Hippocampal formation (tissue), 2 donors: ENCODE results near the gene PTK7.
A peak's percentile ranks its signal among the peaks of the same experiment; 100 is the strongest.
"Not testable (repeated sequence)": the region's sequence is repeated elsewhere in the genome, so short reads cannot be mapped to it uniquely, and the experiment has no call there.

ENCODE experiments used
- DNase-seq, 2 donors: peaks; one replicate each; lab custom pipeline; 2025; lab: John Stamatoyannopoulos, UW

Gene PTK7

DNA sequence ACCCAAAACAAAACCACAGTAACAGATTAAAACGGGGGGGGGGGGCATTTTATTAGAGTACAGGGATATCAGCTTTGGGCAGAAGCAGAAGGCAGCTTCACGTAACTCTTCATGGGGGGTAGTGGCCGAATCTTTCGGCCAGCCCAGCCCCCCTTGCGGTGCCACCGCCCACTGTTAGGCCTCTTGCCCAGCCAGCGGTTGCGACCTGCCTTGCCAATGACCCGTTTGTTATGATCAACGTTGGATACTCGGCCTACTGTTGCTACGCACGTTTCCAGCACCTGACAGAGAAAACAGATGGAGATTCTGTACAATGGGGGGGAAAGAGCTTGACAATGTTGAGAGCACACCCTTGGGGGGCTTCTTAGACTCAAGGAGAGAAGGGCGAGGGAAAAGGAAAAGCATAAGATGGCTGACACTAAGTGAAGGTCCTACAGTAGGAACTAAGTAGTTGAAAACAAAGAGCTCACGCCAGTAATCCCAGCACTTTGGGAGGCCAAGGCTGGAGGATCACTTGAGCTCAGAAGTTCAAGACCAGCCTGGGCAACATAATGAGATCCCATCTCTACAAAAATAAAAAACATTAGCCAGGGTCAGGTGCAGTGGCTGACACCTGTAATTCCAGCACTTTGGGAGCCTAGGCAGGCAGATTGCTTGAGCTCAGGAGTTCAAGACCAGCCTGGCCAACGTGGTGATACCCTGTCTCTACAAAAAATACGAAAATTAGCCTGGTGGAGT lies 21.7 kb upstream of the PTK7 start:
- no peak for DNase-seq

DNA sequence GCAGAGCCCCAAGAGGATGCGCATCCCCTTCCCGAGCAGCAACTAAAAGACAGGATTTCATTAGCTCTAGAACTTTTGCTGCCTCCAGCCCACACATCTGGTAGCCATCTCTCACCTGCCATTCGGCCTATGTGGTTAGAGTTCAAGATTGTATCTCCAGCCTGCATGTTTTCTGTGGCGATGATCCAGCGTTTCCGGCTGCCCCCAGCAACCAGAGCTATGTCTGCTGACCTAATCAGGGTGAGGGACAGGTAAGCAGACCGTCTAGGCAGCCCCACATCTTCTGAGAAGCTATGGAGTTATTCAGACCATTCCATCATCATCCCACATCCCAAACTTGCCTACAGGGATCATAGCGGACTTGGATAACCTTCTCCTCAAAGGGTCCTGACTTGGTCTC lies 20.1 kb upstream of the PTK7 start:
- no peak for DNase-seq

DNA sequence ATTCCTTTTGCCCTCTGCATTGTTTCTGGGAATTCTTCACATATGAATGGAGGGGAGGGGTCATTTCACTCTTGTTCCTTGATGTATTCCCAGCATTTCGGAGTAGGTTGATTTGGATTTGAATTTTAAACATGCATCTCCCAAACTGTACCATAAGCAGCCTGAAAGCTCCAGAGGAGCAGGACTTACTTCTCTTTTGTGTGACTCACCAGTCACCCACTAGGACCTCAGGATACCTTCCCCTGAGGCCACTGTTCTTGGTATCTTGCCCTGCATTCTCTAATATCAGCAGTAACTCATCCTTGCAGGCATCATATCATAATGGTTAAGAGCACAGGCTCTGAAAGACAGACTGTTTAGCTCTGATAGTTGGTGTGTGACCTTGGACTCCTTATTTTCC lies 17.6 kb upstream of the PTK7 start:
- no peak for DNase-seq

DNA sequence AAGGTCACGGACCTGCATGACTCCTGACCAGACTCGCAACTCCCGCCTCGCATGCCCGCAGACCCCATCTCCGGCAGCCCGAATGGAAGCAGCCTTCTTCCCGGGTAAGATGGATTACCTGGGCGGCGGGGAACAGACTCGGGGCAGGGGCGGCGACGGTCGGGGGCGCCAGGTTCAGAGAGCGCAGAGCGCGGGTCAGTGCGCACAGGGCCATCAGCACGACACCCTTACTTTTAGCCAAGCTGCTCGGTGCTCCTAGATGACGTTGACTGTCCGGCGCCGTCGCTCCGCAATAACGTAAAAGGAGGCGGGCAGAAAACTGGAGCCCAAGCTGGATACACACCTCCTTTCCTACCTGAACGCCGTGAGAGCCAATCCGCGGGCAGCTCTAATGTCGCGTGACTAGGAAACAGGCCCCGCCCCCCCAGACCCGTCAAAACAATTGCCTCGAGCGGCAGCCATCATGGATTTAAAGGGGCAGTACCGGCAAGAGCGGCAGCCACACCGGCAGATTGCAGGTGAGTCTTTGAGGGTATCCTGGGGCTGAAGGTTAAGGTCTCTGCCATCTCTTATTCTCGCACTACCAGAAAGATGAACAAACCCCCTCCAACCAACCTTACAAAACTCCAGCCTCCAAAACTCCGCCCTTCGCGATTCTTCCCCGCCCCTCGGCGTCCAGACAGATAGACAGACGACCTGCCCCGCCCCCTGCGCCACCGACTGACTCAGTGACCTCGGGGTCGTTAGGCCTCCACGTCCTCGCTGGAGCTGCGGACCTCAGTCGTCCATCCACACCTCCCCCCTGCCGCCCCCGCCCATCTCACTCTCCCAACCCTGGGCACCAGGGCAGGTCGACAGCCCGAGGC lies 16.7 kb upstream of the PTK7 start, which contains the start of the genes KLC4 and MRPL2:
KLC4 (plus strand) TSS at position 464 of the 866 bp plus-strand sequence. CDS start 1,705 bp downstream, outside the sequence.
MRPL2 (minus strand) TSS at position 267 of the 866 bp plus-strand sequence; CDS start at position 214, 53 bp downstream.
- peak; percentile 96 to 99 for DNase-seq

DNA sequence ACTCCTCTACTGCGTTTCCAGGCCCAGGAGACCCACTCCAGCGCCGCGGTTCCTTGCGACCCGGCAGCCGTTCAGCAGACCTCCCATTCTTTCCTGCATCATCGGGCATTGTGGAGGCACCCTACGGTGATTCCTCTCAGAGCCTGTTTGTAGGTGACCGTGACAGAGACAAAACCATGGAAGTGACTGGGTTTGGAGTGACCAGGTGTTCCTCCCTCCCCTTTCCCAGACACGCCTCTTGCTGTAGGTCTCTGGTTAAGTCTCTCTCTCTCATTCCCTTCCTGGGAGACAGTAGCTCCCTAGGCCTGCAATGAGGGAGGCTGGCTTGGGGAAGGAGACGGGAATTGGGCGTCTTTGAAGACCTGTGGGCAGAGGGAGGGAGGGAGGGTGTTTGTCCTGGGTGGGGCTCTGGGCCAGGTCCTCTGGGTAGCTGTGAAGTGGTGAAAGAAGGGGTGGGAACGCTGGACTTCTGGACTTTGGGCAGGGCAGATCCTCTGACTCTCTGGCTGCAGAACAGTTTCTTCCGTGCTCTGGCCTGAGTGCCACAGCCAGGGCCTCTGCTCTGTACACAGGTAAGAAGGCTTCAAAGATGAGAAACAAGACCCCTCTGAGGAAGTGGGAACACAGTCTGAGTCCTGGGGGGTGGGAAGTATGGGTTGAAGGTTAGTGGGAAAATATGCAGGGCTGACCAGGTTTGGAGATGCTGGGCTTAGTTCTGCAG lies 15.9 kb upstream of the PTK7 start:
- DNase-seq = no peak

DNA sequence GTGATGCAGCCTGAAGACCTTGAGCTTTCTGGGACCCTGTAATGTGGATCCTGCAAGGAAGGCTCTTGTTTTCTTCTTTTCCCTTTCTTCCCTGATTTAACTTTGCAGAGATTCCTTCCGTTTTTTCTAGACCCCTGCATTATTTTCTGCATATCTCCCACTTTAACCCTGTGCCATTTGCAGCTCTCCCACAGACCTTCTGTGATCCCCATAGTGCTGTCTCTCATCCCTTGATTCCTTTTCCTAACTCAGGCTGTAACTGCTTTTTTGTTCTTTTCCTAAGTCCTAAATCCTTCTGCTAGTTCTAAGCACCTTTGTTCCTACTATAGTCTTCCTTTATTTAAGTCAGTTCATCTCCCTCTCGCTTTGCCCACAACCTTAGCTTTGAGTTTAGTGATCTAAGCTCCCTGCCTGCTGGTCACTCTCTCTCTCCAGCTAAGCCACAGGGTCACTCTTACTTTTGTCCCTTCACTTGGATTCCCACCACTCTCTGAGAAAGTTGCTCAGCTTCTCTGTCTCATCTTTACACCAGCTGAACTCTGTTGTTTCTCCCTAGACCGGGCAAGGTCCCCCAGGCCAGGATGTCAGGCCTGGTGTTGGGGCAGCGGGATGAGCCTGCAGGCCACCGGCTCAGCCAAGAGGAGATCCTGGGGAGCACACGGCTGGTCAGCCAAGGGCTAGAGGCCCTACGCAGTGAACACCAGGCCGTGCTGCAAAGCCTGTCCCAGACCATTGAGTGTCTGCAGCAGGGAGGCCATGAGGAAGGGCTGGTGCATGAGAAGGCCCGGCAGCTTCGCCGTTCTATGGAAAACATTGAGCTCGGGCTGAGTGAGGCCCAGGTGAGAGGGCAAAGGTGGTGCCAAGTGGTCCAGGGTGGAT lies 15.1 kb upstream of the PTK7 start:
- DNase-seq = no peak

DNA sequence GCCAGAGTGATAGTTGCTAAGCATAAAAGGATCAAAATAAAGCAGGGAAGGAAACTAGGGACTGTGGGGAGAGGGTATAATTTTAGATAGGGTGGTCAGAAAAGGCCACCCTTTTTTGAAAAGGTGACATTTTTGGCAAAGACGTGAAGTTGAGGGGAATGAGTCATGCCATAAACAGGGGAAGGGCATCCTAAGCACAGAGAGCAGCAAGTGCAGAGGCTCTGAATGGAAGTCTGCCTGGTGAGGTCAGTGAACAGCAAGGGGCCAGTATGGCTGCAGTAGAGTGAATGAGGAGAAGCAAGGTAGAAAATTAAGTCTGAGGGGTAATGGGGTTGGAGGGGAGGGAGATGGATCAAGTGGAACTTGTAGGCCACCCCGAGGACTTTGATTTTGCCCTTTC lies 14.3 kb upstream of the PTK7 start:
- DNase-seq = no peak

DNA sequence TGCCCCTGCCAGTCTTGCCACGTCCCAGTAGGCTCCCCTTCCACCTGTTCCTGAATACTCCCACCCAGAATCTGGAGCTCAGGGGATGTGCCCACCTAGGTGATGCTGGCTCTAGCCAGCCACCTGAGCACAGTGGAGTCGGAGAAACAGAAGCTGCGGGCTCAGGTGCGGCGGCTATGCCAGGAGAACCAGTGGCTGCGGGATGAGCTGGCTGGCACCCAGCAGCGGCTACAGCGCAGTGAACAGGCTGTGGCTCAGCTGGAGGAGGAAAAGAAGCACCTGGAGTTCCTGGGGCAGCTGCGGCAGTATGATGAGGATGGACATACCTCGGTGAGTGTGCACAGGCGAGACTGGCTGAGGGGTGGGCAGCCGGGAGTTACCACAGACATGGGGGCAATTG lies 13.3 kb upstream of the PTK7 start:
- no peak for DNase-seq

DNA sequence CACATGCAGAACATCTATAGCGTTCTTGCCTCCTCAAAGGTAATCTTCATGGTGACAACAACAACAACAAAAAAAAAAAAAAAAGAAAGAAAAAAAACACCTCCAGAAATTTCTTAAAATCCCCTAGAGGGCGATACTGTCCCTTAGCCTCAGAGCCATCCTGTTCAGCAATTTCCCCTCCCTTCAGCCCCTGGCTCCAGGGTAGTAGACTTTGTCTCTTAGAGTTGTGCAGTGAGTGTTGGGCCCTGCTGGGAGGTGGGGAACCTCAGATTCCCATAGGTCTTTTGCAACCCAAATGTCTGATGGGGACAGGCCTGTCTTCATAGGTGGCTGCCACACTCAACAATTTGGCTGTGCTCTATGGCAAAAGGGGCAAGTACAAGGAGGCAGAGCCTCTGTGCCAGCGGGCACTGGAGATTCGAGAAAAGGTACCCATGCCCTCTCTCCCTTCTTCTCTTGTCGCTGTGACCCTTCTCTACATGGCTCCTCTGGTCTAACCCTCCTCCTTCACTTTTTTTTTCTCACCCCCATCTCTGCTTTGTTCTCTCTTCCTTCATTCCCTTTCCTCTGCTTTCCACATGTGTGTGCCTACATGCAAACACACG lies 6.0 kb upstream of the PTK7 start:
- no peak for DNase-seq

DNA sequence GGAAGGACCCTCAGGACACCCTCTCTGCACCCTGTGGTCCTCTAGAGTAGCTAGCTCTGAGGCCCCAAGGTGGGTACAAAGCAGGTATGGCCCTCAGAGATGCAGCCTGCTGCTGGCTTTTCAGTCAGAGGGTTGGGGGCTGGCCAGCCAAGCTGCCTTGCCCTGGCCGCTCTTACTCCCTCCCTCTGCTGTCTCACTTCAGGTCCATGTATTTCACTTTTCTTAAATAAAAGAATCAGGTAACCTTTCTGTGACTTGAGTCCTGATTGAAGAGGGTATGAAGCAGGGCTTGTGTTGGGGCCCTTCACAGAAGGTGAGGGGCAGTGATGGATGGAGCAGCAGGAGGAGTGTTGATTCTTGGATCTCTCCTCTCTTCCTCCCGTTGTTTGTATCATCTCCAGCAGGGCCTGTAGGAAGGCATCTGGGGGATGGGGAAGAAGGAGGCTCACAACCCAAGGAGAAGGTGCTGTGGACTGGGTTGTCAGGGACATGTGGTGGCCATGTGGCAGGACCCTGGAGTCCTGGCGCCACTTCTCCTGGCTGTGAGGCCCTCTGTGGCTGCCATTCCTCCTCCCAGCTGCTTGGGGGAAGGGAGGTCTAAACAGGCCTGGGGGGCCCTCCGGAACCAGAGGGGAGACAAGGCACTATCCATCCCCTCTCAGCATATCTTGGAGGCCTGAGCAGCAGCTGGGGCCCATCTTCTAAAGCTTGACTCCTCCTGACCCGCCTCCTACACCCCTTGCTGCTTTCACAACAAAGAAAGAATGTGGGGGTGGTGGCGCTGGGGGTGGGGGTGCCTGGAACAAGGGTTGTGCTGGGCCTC lies 1.1 kb upstream of the PTK7 start:
- DNase-seq = no peak

DNA sequence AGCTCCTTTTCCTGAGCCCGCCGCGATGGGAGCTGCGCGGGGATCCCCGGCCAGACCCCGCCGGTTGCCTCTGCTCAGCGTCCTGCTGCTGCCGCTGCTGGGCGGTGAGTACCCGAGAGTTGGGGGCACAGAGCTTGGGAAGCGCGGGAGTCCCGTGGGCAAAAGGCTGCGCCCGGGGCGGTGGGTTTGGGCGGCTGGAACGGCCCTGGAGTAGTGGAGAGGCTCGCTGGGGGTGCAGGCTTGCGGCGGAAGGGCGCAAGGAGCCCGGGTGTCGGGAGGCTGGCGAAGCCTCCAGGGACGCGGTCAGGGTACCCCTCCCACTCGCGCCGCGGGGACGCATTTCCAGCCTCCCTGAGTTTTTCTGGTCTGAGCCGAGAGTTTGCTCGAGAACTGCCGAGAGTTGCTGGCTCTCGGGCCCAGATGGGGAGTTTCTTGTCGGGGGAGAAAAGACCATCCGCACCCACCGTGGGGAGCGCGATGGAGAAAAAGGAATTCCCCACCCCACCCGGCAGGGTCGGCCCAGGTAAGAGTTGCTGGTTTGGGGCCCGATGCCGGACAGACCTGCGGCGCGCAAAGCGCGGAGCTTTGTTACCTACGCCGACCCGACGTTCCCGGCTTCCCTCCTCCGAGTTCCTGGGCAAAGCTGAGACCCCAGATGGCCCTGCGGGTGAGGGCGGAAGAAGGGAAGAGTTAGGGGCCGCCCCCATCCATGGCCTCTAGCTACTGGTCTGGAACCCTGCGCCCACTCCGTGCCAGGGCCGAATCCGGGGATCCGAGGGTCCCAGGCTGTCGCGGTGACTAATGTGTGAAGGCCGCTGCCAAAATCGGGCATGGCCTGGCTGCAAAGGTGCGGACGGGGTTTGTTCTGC lies 584 bp downstream of the PTK7 start:
- DNase-seq = no peak

DNA sequence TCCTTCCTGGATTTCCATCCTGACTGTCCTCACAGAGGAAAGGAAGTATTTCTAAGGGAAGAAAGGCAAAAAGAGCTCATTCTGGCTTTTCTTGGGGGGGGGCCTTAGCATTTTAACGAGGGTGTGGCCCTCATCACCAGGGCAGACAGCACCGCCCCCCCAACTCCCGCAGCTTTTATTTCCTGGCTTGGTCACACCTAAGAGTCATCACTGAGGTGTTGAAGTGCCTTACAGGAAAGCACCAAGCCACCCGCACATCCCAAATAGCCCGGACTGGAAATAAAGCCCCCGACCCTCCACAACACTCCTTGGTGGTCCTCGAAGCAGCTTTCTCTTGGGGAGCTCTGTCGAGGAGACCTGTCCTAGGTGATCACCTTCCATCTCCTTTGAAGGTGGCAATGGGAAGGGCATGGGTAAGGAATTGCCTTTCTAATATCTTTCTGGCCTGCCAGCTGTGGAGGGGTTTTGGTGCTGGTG lies 1.3 kb downstream of the PTK7 start:
- DNase-seq = no peak

DNA sequence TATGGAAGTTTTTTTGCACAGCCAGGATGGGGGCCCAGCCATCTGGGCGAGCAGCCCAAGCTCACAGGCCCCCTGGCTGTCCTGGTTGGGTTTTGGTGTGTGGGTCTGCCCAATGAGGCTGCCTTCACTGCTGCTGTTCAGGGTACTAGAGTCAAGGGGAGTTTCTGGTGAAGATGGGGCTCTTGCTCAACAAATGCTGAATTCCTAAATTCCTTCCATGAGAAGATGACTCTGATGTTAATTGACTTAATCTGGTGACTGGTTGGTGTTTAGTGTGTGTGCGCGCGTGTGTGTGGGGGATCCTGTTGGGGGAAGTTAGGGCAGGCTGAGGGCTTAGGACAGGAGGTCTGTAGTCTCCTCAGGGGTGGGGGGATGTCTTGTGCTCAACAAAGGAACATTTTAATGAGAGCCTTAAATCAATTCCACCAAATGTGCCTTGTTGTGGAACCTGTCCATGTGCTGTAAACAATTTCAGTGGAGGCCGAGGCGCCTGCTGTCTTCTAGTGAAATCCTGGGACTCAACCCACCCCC lies 1.9 kb downstream of the PTK7 start:
- DNase-seq = no peak

DNA sequence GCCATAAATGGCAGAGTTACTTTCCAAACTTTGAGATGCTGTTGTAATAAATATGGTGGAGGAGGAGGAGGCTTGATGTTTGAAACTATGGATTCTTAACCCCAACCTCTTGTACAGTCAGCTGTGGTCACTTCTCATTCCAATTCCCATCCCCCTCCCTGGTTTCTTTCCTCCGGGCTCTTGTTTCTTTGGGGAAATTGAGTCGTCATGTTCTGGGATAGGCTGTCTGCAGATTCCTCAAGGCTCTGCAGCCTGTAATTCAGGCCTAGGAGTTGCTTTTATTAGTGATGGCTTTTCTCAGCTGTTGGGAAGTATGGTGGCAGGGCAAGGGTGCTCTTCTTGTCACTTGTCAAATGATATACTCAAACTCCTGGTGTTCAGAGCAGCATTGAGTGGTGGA lies 2.6 kb downstream of the PTK7 start:
- no peak for DNase-seq

DNA sequence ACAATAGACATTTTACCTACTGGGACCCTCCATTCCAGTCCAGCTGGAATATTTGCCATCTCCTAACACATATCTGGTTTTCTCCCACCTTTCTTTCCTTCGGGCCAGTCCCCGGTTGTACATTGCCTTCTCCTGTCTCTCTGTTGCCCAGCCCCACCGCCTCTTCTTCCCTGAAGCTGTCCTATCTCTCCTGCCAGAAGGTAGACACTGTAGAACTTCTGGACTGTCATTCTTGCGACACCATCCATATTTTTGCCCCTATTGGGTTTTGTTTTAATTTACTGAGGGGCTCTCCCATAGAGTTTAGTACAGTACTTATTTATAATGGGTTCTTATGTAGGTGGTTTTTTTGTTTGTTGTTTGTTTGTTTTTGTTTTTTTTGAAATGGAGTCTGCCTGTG lies 4.9 kb downstream of the PTK7 start:
- DNase-seq = no peak

DNA sequence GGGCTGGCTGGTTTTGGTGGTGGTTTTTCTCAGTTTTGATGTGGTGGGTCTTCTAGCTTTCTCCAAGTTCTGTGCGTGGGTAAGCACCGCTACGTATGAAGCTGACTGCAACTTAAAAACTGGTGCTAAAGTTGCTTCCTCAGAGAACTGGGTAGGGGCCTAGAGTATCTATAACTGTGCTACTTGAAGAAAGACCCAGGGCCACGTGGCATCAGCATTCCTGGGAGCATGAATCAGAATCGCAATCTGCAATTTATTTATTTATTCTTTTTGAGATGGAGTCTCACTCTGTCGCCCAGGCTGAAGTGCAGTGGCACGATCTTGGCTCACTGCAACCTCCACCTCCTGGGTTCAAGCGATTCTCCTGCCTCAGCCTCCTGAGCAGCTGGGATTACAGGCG lies 5.8 kb downstream of the PTK7 start:
- DNase-seq = not testable (repeated sequence)

DNA sequence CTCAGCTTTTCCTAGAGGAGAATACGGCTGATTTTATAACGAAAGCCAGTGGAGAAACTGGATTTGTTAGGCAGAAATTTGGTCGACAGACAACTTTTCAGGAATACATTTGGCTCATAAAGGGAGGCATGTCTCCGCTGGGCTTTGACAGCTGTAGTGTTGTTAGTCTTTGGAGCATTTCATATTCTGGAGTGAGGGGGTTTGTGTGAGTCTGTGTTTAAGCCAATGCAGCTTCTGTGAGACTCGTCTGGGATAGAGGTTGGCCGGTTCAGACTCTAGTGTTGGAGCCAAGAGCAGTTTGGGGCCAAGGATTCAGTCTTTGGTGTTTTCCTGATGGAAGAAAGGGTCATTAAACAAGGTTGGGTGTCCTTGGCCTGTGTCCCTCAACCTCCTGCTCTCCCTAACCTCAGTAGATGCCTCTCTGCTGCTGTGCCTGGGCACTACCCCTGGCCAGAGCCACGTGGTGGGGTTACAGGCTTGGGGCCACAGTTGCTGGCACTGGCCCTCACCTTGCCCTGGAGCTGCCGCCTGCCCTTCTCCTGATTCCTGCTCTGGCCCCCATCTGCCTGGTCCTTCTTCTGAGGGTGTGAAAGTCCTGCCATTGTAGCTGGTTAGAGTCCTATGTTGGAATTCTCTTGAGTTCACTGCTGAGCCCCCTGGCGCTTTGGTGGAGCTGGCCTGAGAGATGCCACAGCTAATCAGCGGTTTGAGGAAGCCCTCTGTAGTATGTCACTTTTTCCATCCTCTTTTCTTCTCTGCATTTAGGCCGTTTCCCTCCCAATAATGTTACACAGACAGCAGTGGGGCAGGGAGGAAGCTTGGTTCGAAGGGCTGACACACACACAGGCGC lies 6.9 kb downstream of the PTK7 start:
- no peak for DNase-seq
